Mucosa of descending colon (tissue), 3 donors: ENCODE measurements around the gene NAA30. TPM values are rescaled to one million over a fixed set of nuclear protein-coding genes. Genes with fewer than 3 reads are reported as not detected.

Experiments
- ATAC-seq: fragments of 200-7000 bp; cut with Tn5 transposase; one replicate; pipeline ENCODE4 v1.9.1; 2020; ENCODE audit warnings: mild to moderate bottlenecking, moderate library complexity
- DNase-seq, 3 donors: peaks; one replicate each; pipeline ENCODE4 v3.0.0-alpha.2; 2020
- H3K36me3 ChIP-seq: fragments of 200-600 bp; one replicate; pipeline ENCODE4 v1.8.0; 2021; ENCODE audit warnings: low read depth, mild to moderate bottlenecking
- H3K4me1 ChIP-seq: fragments of 200-600 bp; one replicate; pipeline ENCODE4 v1.8.0; 2021; ENCODE audit warnings: low read depth, mild to moderate bottlenecking
- H3K4me3 ChIP-seq: fragments of 200-600 bp; one replicate; pipeline ENCODE4 v1.8.0; 2021; ENCODE audit warnings: mild to moderate bottlenecking
- H3K9me3 ChIP-seq: fragments of 200-600 bp; one replicate; pipeline ENCODE4 v1.8.0; 2021; ENCODE audit warnings: mild to moderate bottlenecking
- CTCF ChIP-seq: fragments of 200-600 bp; IDR thresholded peaks from one replicate; pipeline ENCODE4 v1.8.0; 2022; ENCODE audit warnings: antibody characterized with exemption, mild to moderate bottlenecking
- intact Hi-C, 2 donors: fragments of 100-400 bp; cut with DNase I in 1 of 2; cut with micrococcal nuclease in 1 of 2; formaldehyde crosslinking; loops; one replicate each; pipeline versions ENCODE4 v1.11.0 to v1.11.1; 2022; cut with DNase I, micrococcal nuclease
- total RNA-seq, 3 donors: library from RNA; stranded (reverse); fragmentation: NEBNext Ultra II Directional in 2 of 3; extraction: Animal tissue kit (Norgen Biotek cat#: 25700) in 2 of 3; gene quantifications; one replicate each; pipeline versions ENCODE4 v1.2.1 to v1.2.4, GENCODE V29; 2021 to 2023
- donor health status: DM: no; HTN: no; CAD: no; lungs with moderate emphysema.
- donor health status: DM: no; HTN: no; CAD: no.
- donor health status: DM: no; HTN: yes; CAD: no.

The NAA30 gene
- total RNA-seq, 3 donors from 2014 or later, result 14.1 to 23.2 (median 16.2) TPM

- intact Hi-C loops, result no loop called here
- Histone ChIP-seq H3K36me3 (no peaks in the 10 kb centered on the region), H3K4me1 (no peaks in the 10 kb centered on the region), H3K9me3 (no peaks in the 10 kb centered on the region), H3K4me3 (no peak overlapping the region)
- DNase-seq (no peak), ATAC-seq (no peak)
- no peak for TF ChIP-seq CTCF
Observed at GRCh38 chr14:57401501-57401900, 11.1 kb downstream of the NAA30 start.

GRCh38 chr14:57402173-57402852 is 11.9 kb downstream of the NAA30 start:
- H3K4me3 ChIP-seq, result no peak overlapping the region

GRCh38 chr14:57403521-57403864 is 13.1 kb downstream of the NAA30 start:
- DNase-seq (no peak), ATAC-seq (no peak)
- H3K9me3 ChIP-seq, result no peaks in the 10 kb centered on the region
- intact Hi-C loops, result no loop called here
- TF ChIP-seq CTCF, result no peak
- no peak overlapping the region for H3K4me3 ChIP-seq
- H3K36me3 ChIP-seq, result no peaks in the 10 kb centered on the region
- H3K4me1 ChIP-seq, result no peaks in the 10 kb centered on the region

More at GRCh38 chr14:57402173-57402852, 11.9 kb downstream of the NAA30 start:
- no peak for DNase-seq
- Histone ChIP-seq H3K4me1 (no peaks in the 10 kb centered on the region), H3K9me3 (no peaks in the 10 kb centered on the region), H3K36me3 (no peaks in the 10 kb centered on the region)
- intact Hi-C loops, result no loop called here
- no peak for ATAC-seq
- TF ChIP-seq CTCF, result no peak

GRCh38 chr14:57405562-57405961 is 15.2 kb downstream of the NAA30 start:
- Histone ChIP-seq H3K4me3 (no peak overlapping the region), H3K4me1 (no peaks in the 10 kb centered on the region), H3K9me3 (no peaks in the 10 kb centered on the region), H3K36me3 (no peaks in the 10 kb centered on the region)
- no peak for DNase-seq
- ATAC-seq, result no peak
- intact Hi-C loops, result no loop called here
- TF ChIP-seq CTCF, result no peak

- intact Hi-C loops, result no loop called here
- H3K4me1 ChIP-seq, result no peaks in the 10 kb centered on the region
- H3K36me3 ChIP-seq, result no peaks in the 10 kb centered on the region
- ATAC-seq, result no peak
- no peak overlapping the region for H3K4me3 ChIP-seq
- TF ChIP-seq CTCF, result no peak
- H3K9me3 ChIP-seq, result no peaks in the 10 kb centered on the region
- DNase-seq, result no peak
Observed at GRCh38 chr14:57408037-57408436, 17.7 kb downstream of the NAA30 start.

GRCh38 chr14:57408634-57409033 is 18.2 kb downstream of the NAA30 start:
- DNase-seq (no peak), ATAC-seq (no peak)
- intact Hi-C loops, result no loop called here
- no peak overlapping the region for H3K4me3 ChIP-seq
- TF ChIP-seq CTCF, result no peak
- no peaks in the 10 kb centered on the region for H3K9me3 ChIP-seq
- H3K36me3 ChIP-seq, result no peaks in the 10 kb centered on the region
- no peaks in the 10 kb centered on the region for H3K4me1 ChIP-seq
